Measurements from ENCODE around the gene CHAF1B.

DNA sequence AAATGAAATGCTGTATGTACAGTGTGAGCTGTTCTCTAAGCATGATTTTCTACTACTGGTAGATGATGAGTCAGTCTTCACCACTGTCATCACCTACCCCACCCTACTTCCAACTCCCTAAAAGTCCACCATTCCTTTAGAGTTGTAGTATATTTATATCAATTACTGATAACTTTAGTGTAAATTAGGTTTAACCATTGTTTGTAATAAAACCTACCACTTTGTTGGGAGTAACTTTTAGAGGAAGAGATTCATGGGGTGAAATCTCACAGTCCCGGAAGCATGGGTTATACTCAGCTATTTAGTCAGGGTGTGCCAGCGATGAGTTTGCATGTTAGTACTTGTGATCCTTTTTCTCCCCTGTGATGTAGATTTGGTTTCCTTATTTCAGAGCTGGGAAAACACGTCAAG, 48.1 kb upstream of the CHAF1B start:
- TF ChIP-seq, protein P1, sequence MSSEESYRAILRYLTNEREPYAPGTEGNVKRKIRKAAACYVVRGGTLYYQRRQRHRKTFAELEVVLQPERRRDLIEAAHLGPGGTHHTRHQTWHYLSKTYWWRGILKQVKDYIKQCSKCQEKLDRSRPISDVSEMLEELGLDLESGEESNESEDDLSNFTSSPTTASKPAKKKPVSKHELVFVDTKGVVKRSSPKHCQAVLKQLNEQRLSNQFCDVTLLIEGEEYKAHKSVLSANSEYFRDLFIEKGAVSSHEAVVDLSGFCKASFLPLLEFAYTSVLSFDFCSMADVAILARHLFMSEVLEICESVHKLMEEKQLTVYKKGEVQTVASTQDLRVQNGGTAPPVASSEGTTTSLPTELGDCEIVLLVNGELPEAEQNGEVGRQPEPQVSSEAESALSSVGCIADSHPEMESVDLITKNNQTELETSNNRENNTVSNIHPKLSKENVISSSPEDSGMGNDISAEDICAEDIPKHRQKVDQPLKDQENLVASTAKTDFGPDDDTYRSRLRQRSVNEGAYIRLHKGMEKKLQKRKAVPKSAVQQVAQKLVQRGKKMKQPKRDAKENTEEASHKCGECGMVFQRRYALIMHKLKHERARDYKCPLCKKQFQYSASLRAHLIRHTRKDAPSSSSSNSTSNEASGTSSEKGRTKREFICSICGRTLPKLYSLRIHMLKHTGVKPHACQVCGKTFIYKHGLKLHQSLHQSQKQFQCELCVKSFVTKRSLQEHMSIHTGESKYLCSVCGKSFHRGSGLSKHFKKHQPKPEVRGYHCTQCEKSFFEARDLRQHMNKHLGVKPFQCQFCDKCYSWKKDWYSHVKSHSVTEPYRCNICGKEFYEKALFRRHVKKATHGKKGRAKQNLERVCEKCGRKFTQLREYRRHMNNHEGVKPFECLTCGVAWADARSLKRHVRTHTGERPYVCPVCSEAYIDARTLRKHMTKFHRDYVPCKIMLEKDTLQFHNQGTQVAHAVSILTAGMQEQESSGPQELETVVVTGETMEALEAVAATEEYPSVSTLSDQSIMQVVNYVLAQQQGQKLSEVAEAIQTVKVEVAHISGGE (tag by site-specific recombination; conservative IDR thresholded peaks at IDR 0.05; ENCODE audit: low read depth): no peak
- TF ChIP-seq ZNF239 (tag by site-specific recombination; IDR thresholded peaks at IDR 0.05): no peak
- TF ChIP-seq, protein P2, sequence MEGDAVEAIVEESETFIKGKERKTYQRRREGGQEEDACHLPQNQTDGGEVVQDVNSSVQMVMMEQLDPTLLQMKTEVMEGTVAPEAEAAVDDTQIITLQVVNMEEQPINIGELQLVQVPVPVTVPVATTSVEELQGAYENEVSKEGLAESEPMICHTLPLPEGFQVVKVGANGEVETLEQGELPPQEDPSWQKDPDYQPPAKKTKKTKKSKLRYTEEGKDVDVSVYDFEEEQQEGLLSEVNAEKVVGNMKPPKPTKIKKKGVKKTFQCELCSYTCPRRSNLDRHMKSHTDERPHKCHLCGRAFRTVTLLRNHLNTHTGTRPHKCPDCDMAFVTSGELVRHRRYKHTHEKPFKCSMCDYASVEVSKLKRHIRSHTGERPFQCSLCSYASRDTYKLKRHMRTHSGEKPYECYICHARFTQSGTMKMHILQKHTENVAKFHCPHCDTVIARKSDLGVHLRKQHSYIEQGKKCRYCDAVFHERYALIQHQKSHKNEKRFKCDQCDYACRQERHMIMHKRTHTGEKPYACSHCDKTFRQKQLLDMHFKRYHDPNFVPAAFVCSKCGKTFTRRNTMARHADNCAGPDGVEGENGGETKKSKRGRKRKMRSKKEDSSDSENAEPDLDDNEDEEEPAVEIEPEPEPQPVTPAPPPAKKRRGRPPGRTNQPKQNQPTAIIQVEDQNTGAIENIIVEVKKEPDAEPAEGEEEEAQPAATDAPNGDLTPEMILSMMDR (tag by site-specific recombination; IDR thresholded peaks at IDR 0.05): no peak
